ENCODE data around the gene NUCB1. TPM values are rescaled to one million over a fixed set of nuclear protein-coding genes. Genes with fewer than 3 reads are reported as not detected.
"Not testable (repeated sequence)": the region's sequence is repeated elsewhere in the genome, so short reads cannot be mapped to it uniquely, and the experiment has no call there.

NUCB1 gene
- total RNA-seq, 1 experiment from 2014 or later: 153 TPM

GRCh38 chr19:48926909-48927308 is 26.8 kb downstream of the NUCB1 start:
- no peak for ATAC-seq
- H3K4me3 Mint-ChIP-seq: no peak overlapping the region
- CTCF ChIA-PET: interaction anchor here (1.1 to 1.7 kb wide), 2 partner anchors 8 to 44 kb away, joined by 4 to 7 read pairs; no protein-coding TSS in a partner anchor
- H3K4me1 Mint-ChIP-seq: no peaks in the 10 kb centered on the region
- no peak for TF ChIP-seq E2F5 (CRISPR knock-in tag; IDR thresholded peaks at IDR 0.05)
- TF ChIP-seq MLX (CRISPR knock-in tag; IDR thresholded peaks at IDR 0.05): no peak
- no peak for TF ChIP-seq STAT6 (CRISPR knock-in tag; conservative IDR thresholded peaks at IDR 0.05; ENCODE audit: low read depth)
- TF ChIP-seq ARID4B (CRISPR knock-in tag; IDR thresholded peaks at IDR 0.05; ENCODE audit: borderline replicate concordance): no peak
- TF ChIP-seq ZNF232 (CRISPR knock-in tag; IDR thresholded peaks at IDR 0.05): no peak
- no peak for TF ChIP-seq ELF4 (CRISPR knock-in tag; IDR thresholded peaks at IDR 0.05; ENCODE audit: low read depth)
- no peak for TF ChIP-seq ESRRA (CRISPR knock-in tag; IDR thresholded peaks at IDR 0.05; ENCODE audit: borderline replicate concordance)
- TF ChIP-seq CREB1 (CRISPR knock-in tag; IDR thresholded peaks at IDR 0.05): no peak
- TF ChIP-seq FOXP1 (CRISPR knock-in tag; IDR thresholded peaks at IDR 0.05; ENCODE audit: borderline replicate concordance): no peak
- TF ChIP-seq RELA (CRISPR knock-in tag; IDR thresholded peaks at IDR 0.05; ENCODE audit: borderline replicate concordance): no peak
- no peak for TF ChIP-seq SOX15 (CRISPR knock-in tag; IDR thresholded peaks at IDR 0.05)
- no peak for TF ChIP-seq NR2C2 (CRISPR knock-in tag; IDR thresholded peaks at IDR 0.05)
- no peak for TF ChIP-seq ZNF532 (CRISPR knock-in tag; IDR thresholded peaks at IDR 0.05; ENCODE audit: borderline replicate concordance)
- no peak for TF ChIP-seq ZNF671 (CRISPR knock-in tag; IDR thresholded peaks at IDR 0.05)
- no peak for TF ChIP-seq NR3C1 (CRISPR knock-in tag; conservative IDR thresholded peaks at IDR 0.05; ENCODE audit: low read depth)
- no peak for TF ChIP-seq FOXK1 (CRISPR knock-in tag; IDR thresholded peaks at IDR 0.05)
- TF ChIP-seq KAT7 (CRISPR knock-in tag; IDR thresholded peaks at IDR 0.05; ENCODE audit: borderline replicate concordance): no peak
- TF ChIP-seq GRHL2 (CRISPR knock-in tag; IDR thresholded peaks at IDR 0.05; ENCODE audit: insufficient replicate concordance, severe bottlenecking): no peak
- no peak for TF ChIP-seq EMX1 (CRISPR knock-in tag; IDR thresholded peaks at IDR 0.05)
- no peak for TF ChIP-seq GABPB1 (CRISPR knock-in tag; IDR thresholded peaks at IDR 0.05)
- DNase-seq (ENCODE audit: low spot score): no peak
- POLR2A ChIA-PET: interaction anchor here (0.7 kb wide), 1 partner anchor 72 kb away, joined by 3 read pairs; no protein-coding TSS in a partner anchor
- peaks cover 3% of the 10 kb centered on the region for H3K36me3 Mint-ChIP-seq
- no peaks in the 10 kb centered on the region for H3K9me3 Mint-ChIP-seq
- peak overlapping the region; percentile 57; the same call in 1 of the 2 replicates for H3K27ac Mint-ChIP-seq
- peaks cover 20% of the 10 kb centered on the region for H3K27me3 Mint-ChIP-seq (ENCODE audit: low read depth)

- POLR2A ChIA-PET; ATAC-seq; H3K9me3 Mint-ChIP-seq; DNase-seq (ENCODE audit: low spot score); H3K27ac Mint-ChIP-seq; H3K4me1 Mint-ChIP-seq; H3K4me3 Mint-ChIP-seq; H3K36me3 Mint-ChIP-seq: not testable (repeated sequence)
- peaks cover 25% of the 10 kb centered on the region for H3K27me3 Mint-ChIP-seq (ENCODE audit: low read depth)
- CTCF ChIA-PET: interaction anchor here (0.6 to 1.6 kb wide), 3 partner anchors 9 to 43 kb away, joined by 3 to 4 read pairs (median 4); no protein-coding TSS in a partner anchor
Measured at GRCh38 chr19:48927692-48928091, 27.6 kb downstream of the NUCB1 start.

Data from WTC11 (cell line).